GM12875 (cell line): ENCODE data around the gene CLDN1.

Source experiments
- H3K4me3 ChIP-seq: one replicate; pipeline ENCODE4 v1.5.1; 2011; ENCODE audit warnings: low read depth, low read length, control low read depth
- TF ChIP-seq, protein P1 (sequence below): IDR thresholded peaks from 2 replicates; pipeline ENCODE4 v1.5.1; 2011; ENCODE audit warnings: low read depth, mild to moderate bottlenecking, control low read depth, inconsistent platforms, low read length, moderate library complexity, borderline replicate concordance; ENCODE audit not compliant: insufficient read depth

CLDN1 gene

DNA sequence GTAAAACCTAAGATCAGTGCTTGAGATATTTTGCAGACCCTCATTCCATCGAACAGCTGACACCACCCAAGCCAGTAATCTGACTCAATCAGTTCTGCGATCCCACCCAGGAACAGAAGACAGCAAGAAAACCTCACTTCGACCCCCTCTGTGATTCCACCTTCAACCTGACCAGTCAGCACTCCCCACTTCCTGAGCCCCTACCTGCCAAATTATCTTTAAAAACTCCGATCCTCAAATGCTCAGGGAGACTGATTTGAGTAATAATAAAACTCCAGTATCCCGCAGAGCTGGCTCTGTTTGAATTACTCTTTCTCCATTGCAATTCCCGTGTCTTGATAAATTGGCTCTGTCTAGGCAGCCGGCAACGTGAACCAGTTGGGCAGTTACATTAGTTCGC, 40.0 kb upstream of the CLDN1 start:
- H3K4me3 ChIP-seq: no peak overlapping the region
- TF ChIP-seq, protein P1, sequence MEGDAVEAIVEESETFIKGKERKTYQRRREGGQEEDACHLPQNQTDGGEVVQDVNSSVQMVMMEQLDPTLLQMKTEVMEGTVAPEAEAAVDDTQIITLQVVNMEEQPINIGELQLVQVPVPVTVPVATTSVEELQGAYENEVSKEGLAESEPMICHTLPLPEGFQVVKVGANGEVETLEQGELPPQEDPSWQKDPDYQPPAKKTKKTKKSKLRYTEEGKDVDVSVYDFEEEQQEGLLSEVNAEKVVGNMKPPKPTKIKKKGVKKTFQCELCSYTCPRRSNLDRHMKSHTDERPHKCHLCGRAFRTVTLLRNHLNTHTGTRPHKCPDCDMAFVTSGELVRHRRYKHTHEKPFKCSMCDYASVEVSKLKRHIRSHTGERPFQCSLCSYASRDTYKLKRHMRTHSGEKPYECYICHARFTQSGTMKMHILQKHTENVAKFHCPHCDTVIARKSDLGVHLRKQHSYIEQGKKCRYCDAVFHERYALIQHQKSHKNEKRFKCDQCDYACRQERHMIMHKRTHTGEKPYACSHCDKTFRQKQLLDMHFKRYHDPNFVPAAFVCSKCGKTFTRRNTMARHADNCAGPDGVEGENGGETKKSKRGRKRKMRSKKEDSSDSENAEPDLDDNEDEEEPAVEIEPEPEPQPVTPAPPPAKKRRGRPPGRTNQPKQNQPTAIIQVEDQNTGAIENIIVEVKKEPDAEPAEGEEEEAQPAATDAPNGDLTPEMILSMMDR: no peak

DNA sequence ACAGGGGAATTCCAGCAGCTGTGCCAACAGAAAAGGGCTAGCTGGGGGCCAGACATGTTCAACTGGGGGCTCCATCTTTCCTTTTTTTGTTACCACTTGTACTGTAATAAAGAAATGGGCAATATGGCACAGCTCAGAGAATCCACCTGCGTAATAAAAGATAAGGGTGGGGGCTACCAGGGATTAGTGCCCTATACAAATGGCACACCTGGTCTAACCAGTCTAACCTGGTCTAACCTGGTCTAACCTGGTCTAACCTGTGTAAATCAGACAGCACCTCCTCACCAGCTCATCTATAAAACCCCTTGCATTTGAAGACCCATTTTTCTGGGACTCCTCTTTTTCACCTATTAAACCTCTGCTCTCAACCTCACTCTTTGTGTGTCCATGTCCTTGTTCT, 39.5 kb upstream of the CLDN1 start:
- no peak overlapping the region for H3K4me3 ChIP-seq
- TF ChIP-seq, protein P1: no peak

DNA sequence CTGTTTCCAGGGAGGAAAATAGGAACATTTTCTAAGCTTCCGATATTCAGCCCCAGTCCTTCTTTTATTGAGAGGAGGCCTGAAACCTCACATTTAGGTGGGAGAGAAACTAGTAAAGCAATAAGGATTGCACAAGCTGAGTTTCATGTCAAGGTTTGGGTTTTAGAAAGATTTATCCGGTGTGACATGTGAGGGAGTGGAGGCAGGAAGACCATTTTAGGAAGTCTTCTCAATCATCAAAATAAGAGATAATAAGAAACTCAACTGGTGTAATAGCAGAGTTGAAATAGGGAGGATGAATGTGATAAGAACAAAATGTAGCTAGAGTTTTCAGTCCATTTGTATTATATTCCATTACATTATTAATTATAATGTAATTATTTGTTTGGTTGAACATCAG, 38.0 kb upstream of the CLDN1 start:
- TF ChIP-seq, protein P1: no peak
- no peak overlapping the region for H3K4me3 ChIP-seq

DNA sequence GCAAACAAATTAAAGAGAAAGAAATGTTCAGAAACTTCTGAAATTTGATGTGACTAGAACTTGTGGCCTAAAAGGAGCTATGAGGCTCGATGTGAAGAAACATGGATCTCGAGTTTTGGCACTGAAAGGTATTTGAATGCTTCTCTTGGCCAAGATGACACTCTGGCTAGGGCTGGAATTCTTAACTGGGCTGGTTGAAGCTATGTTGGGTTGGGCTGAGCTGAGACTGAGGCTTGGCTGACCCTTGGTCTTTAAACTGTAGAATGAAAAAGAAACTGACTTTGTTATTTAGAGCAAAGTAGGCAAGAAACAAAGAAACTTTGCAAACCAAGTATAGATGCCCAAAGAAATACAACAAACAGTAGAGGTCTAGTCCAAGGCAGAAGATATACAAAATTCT, 37.6 kb upstream of the CLDN1 start:
- H3K4me3 ChIP-seq: no peak overlapping the region
- TF ChIP-seq, protein P1: no peak

DNA sequence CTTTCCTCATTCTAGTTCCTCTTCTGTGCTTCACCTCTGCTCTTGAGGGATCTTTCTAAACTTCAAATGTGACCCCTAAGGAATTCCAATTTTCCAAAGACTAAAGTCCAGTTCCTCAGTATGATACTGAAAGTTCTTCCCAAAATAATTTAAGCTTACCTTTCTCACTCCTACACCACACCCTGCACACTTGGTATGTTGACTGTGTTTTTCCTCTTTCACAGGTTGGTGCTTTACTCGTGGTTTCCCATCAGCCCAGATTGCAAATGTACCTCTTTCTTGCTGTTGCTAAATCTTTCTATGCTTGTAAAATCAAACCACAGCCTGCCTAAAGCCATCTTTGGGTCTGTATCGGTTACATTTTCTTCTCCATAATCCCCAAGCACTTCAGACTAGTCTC, 35.2 kb upstream of the CLDN1 start:
- H3K4me3 ChIP-seq: no peak overlapping the region
- TF ChIP-seq, protein P1: no peak

DNA sequence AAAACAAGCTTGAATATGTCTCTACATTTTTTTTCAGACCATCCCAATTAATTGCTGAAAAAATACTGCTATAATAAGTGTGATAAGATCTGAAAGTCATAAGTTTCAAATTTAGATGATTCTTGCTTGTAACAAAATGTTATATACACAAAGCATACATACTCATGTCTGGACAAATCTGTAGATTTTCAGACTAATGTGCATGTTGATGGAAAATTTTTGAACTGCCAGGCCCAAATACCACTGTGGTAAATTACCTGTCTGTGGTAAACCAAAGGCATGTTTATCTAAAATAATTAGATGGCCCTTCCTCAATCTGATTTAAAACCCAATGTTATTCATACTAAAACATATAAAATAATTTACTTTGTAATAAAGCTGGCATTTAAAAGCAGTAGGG, 34.0 kb upstream of the CLDN1 start:
- no peak overlapping the region for H3K4me3 ChIP-seq
- TF ChIP-seq, protein P1: no peak

DNA sequence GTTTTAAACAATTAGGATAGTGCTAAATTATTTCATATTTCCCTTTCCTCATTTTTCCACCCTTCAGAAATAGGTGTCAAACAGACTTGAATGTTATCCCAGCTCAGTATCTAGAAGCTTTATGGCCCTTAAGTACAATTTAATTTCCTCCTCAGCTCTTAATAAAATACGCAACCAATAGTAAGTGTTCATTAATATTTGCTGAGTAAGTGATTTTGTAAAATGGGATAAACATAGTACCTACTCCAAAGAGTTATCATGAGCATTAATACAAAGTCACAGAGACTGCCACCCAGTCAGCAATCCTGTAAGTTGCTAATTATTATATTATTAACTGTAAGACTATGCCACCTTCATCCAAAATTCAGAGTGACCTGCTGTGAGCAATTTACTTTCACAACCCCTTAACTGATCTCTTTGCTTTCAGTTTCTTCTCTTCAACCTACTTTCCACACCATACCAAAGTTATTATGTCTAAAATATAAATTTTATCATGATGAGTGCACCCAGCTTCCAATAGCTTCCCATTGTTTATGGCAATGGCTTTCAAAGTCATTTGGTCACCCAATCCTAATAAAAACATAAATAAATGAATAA, 30.7 kb upstream of the CLDN1 start:
- TF ChIP-seq, protein P1: no peak
- H3K4me3 ChIP-seq: no peak overlapping the region
